ENCODE data around the gene CAMTA1. TPM values are rescaled to one million over a fixed set of nuclear protein-coding genes. Genes with fewer than 3 reads are reported as not detected.

CAMTA1 gene
- total RNA-seq, 1 donor from 2014 or later: 63.8 TPM

DNA sequence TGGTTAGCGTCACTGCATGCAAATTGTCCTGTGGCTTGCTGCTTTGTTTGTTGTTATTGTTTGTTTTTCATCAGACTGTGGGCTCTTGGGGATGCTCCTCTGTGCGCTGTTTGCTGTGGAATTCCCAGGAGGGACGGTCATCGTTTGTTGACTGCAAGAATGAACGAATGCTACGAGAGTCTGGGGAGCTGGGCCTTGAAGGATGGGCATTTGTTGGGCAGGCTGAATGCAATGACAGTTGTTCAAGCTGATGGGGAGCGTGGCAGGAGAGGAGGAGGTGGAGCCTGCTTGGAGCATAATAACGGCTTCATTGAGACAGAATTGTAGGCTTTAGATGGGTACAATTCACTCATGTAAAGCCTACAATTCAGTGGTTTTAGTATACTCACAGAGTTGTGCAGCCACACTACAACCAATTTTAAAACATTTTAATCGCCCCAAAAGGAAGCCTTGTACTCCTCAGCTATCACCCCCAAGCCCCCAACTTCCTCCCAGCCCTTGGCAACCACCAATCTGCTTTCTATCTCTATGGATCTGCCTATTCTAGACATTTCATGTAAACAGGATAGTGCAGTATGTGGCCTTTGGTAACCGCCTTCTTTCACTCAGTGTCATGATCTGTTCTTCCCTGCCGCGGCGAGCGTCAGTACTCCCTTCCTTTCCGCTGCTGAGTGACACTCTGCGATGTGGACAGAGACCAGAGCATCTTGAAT lies 190.2 kb downstream of the CAMTA1 start:
- Mint-ChIP-seq H3K4me3 (ENCODE audit: unreplicated experiment) (no peak overlapping the region), H3K4me1 (ENCODE audit: low read depth) (peaks cover 6% of the 10 kb centered on the region), H3K9me3 (ENCODE audit: low read depth) (peaks cover 8% of the 10 kb centered on the region), H3K27me3 (ENCODE audit: low read depth) (peaks cover 10% of the 10 kb centered on the region), H3K36me3 (ENCODE audit: low read depth) (peaks cover 3% of the 10 kb centered on the region), H3K27ac (ENCODE audit: unreplicated experiment) (no peak overlapping the region)
- TF ChIP-seq, protein P1, sequence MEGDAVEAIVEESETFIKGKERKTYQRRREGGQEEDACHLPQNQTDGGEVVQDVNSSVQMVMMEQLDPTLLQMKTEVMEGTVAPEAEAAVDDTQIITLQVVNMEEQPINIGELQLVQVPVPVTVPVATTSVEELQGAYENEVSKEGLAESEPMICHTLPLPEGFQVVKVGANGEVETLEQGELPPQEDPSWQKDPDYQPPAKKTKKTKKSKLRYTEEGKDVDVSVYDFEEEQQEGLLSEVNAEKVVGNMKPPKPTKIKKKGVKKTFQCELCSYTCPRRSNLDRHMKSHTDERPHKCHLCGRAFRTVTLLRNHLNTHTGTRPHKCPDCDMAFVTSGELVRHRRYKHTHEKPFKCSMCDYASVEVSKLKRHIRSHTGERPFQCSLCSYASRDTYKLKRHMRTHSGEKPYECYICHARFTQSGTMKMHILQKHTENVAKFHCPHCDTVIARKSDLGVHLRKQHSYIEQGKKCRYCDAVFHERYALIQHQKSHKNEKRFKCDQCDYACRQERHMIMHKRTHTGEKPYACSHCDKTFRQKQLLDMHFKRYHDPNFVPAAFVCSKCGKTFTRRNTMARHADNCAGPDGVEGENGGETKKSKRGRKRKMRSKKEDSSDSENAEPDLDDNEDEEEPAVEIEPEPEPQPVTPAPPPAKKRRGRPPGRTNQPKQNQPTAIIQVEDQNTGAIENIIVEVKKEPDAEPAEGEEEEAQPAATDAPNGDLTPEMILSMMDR (IDR thresholded peaks at IDR 0.05): no peak
- DNase-seq (ENCODE audit: low spot score): no peak

DNA sequence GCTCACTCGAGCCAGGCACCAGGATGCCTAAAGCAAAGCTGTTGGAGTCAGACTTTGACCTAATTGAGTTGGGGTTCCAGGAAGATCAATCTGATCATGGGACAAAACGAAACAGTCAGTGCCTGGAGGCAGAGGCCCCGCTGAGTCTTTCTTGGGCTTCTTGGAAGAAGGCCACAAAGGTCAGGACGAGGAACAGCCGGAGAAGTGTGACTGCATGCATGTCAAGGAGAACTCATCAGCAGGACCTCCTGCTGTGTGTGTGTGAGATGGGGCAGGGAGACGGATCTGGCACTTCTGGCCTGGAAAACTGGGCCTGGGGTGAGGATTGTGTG lies 190.8 kb downstream of the CAMTA1 start:
- H3K27me3 Mint-ChIP-seq (ENCODE audit: low read depth): peaks cover 10% of the 10 kb centered on the region
- H3K4me1 Mint-ChIP-seq (ENCODE audit: low read depth): peaks cover 4% of the 10 kb centered on the region
- H3K36me3 Mint-ChIP-seq (ENCODE audit: low read depth): peaks cover 3% of the 10 kb centered on the region
- H3K27ac Mint-ChIP-seq (ENCODE audit: unreplicated experiment): no peak overlapping the region
- DNase-seq (ENCODE audit: low spot score): no peak
- no peak overlapping the region for H3K4me3 Mint-ChIP-seq (ENCODE audit: unreplicated experiment)
- H3K9me3 Mint-ChIP-seq (ENCODE audit: low read depth): peaks cover 8% of the 10 kb centered on the region
- TF ChIP-seq, protein P1 (IDR thresholded peaks at IDR 0.05): no peak

DNA sequence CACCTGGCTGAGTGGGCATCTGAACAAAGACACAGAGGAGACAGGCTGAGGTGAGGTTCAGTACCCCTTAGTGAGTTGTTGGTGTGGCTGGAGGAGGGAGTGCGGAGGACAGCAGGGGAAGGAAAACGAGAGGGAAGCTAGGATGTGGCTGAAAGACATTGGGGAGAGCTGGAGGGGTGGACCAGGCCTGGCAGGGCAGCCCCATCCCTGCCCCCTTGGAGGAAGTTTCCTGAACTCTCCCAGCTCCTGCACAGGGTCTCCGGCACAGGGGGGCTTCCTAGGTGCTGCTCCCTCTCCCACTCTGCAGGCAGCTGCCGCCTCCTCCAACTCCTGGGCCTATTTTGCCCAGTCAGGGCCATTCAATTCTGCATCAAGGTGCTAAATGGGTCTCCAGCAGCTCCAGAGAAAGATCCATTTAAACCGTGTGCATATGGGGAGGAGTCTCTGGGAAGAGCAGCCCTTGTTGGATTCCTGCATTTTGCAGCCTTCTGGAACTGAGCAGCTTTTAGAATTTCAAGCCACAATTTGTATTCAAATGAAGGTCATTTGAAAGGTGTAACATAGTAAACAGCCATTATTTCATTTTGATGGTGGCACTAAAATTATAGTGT lies 193.9 kb downstream of the CAMTA1 start:
- TF ChIP-seq, protein P1 (IDR thresholded peaks at IDR 0.05): no peak
- DNase-seq (ENCODE audit: low spot score): no peak
- peaks cover 10% of the 10 kb centered on the region for H3K27me3 Mint-ChIP-seq (ENCODE audit: low read depth)
- H3K9me3 Mint-ChIP-seq (ENCODE audit: low read depth): peaks cover 8% of the 10 kb centered on the region
- no peak overlapping the region for H3K4me3 Mint-ChIP-seq (ENCODE audit: unreplicated experiment)
- H3K27ac Mint-ChIP-seq (ENCODE audit: unreplicated experiment): no peak overlapping the region
- peaks cover 3% of the 10 kb centered on the region for H3K36me3 Mint-ChIP-seq (ENCODE audit: low read depth)
- H3K4me1 Mint-ChIP-seq (ENCODE audit: low read depth): no peaks in the 10 kb centered on the region

DNA sequence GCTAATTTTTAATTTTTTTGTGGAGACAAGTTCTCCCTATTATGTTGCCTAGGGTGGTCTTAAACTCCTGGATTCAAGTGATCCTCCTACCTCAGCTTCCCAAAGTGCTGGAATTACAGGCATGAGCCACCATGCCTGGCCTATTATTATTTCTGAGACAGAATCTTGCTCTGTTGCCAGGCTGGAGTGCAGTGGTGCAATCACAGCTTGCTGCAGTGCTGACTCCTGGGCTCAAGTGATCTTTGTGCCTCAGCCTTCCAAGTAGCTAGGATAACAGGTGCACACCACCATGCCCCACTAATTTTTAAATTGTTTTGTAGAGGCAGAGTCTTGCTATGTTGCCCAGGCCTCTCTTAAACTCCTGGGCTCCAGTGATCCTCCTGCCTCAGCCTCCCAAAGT lies 196.3 kb downstream of the CAMTA1 start:
- no peak overlapping the region for H3K27ac Mint-ChIP-seq (ENCODE audit: unreplicated experiment)
- no peaks in the 10 kb centered on the region for H3K4me1 Mint-ChIP-seq (ENCODE audit: low read depth)
- DNase-seq (ENCODE audit: low spot score): no peak
- H3K4me3 Mint-ChIP-seq (ENCODE audit: unreplicated experiment): no peak overlapping the region
- TF ChIP-seq, protein P1 (IDR thresholded peaks at IDR 0.05): no peak
- peaks cover 10% of the 10 kb centered on the region for H3K27me3 Mint-ChIP-seq (ENCODE audit: low read depth)
- no peaks in the 10 kb centered on the region for H3K36me3 Mint-ChIP-seq (ENCODE audit: low read depth)
- H3K9me3 Mint-ChIP-seq (ENCODE audit: low read depth): peaks cover 2% of the 10 kb centered on the region

DNA sequence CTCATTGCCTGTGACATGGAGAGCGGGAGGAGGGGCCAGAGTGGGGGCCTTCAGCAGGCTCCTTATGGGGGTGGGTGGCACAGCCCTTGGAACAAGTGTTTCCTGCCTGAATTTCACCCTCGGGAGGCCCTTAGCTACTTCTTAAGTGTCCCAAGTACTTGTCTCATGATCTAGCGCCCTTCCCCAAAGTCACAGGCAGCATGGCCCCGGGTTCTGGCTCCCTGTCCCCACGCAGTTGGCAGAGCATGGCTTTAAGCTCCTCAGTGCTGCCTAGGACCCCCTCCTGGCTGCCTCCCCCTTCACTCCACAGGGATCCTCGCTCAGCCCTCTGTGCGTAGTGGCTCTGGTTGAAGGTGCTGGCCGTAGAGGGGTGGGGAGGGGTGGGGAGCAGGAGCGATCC lies 197.2 kb downstream of the CAMTA1 start:
- Mint-ChIP-seq H3K4me1 (ENCODE audit: low read depth) (no peaks in the 10 kb centered on the region), H3K36me3 (ENCODE audit: low read depth) (no peaks in the 10 kb centered on the region), H3K4me3 (ENCODE audit: unreplicated experiment) (no peak overlapping the region), H3K27ac (ENCODE audit: unreplicated experiment) (no peak overlapping the region), H3K9me3 (ENCODE audit: low read depth) (no peaks in the 10 kb centered on the region), H3K27me3 (ENCODE audit: low read depth) (peaks cover 10% of the 10 kb centered on the region)
- TF ChIP-seq, protein P1 (IDR thresholded peaks at IDR 0.05): no peak
- DNase-seq (ENCODE audit: low spot score): no peak
